Mesendoderm (in vitro differentiated cells): ENCODE measurements around the gene GLT6D1.

Experiments
- DNase-seq: peaks from one replicate; pipeline ENCODE4 v3.0.0; 2013
- H2AK5ac ChIP-seq: 2 replicates; pipeline ENCODE4 v1.6.1; 2013; ENCODE audit warnings: low read length, inconsistent platforms
- H2BK120ac ChIP-seq: 2 replicates; pipeline ENCODE4 v1.6.1; 2013; ENCODE audit warnings: low read depth, mild to moderate bottlenecking, low read length, moderate library complexity, mixed read lengths
- H2BK15ac ChIP-seq: replicated peaks from 2 replicates; pipeline ENCODE4 v1.6.1; 2013; ENCODE audit warnings: low read depth, mild to moderate bottlenecking, moderate library complexity
- H2BK5ac ChIP-seq: 2 replicates; pipeline ENCODE4 v1.6.1; 2013; ENCODE audit warnings: low read length, inconsistent platforms
- H3K18ac ChIP-seq: 2 replicates; pipeline ENCODE4 v1.6.1; 2013; ENCODE audit warnings: mild to moderate bottlenecking, low read length, mixed read lengths
- H3K23ac ChIP-seq: one replicate; pipeline ENCODE4 v1.6.1; 2013; ENCODE audit warnings: low read length
- H3K27ac ChIP-seq: 2 replicates; pipeline ENCODE4 v1.5.1; 2013; ENCODE audit warnings: low read depth, mild to moderate bottlenecking, inconsistent platforms, low read length, moderate library complexity
- H3K27me3 ChIP-seq: 2 replicates; pipeline ENCODE4 v1.6.1; 2013; ENCODE audit warnings: low read length, control low read depth, mild to moderate bottlenecking, inconsistent platforms; ENCODE audit not compliant: insufficient read depth, poor library complexity
- H3K36me3 ChIP-seq: 2 replicates; pipeline ENCODE4 v1.6.1; 2013; ENCODE audit warnings: low read length, inconsistent platforms; ENCODE audit not compliant: control insufficient read depth, insufficient read depth
- H3K4ac ChIP-seq: one replicate; pipeline ENCODE4 v1.6.1; 2013; ENCODE audit warnings: low read depth, mild to moderate bottlenecking, low read length, moderate library complexity
- H3K4me1 ChIP-seq: 2 replicates; pipeline ENCODE4 v1.6.1; 2013; ENCODE audit warnings: low read depth, low read length, inconsistent platforms; ENCODE audit not compliant: control insufficient read depth
- H3K4me2 ChIP-seq: 2 replicates; pipeline ENCODE4 v1.6.1; 2013; ENCODE audit warnings: low read length
- H3K4me3 ChIP-seq: 2 replicates; pipeline ENCODE4 v1.5.1; 2013; ENCODE audit warnings: mild to moderate bottlenecking, low read length
- H3K56ac ChIP-seq: one replicate; pipeline ENCODE4 v1.6.1; 2013; ENCODE audit warnings: low read length
- H3K79me1 ChIP-seq: 2 replicates; pipeline ENCODE4 v1.6.1; 2013; ENCODE audit warnings: low read length, inconsistent platforms
- H3K79me2 ChIP-seq: 2 replicates; pipeline ENCODE4 v1.6.1; 2013; ENCODE audit warnings: mild to moderate bottlenecking, low read length; ENCODE audit not compliant: control insufficient read depth, insufficient read depth
- H3K9ac ChIP-seq: 2 replicates; pipeline ENCODE4 v1.6.1; 2013; ENCODE audit warnings: low read length, inconsistent platforms
- H4K5ac ChIP-seq: one replicate; pipeline ENCODE4 v1.6.1; 2013; ENCODE audit warnings: low read length
- H4K8ac ChIP-seq: one replicate; pipeline ENCODE4 v1.6.1; 2013; ENCODE audit warnings: low read depth, mild to moderate bottlenecking, control low read depth, low read length, moderate library complexity
- WGBS: extraction: QIAGEN DNeasy Blood & Tissue Kit; methylation state at CpG from one replicate; pipeline ENCODE4 v1.1.7; 2013; ENCODE audit warnings: low lambda C conversion rate, missing lambda C conversion rate; ENCODE audit not compliant: insufficient coverage; ENCODE audit errors: extremely low coverage; 5-methylcytosine and 5-hydroxymethylcytosine counted together

The GLT6D1 gene

DNA sequence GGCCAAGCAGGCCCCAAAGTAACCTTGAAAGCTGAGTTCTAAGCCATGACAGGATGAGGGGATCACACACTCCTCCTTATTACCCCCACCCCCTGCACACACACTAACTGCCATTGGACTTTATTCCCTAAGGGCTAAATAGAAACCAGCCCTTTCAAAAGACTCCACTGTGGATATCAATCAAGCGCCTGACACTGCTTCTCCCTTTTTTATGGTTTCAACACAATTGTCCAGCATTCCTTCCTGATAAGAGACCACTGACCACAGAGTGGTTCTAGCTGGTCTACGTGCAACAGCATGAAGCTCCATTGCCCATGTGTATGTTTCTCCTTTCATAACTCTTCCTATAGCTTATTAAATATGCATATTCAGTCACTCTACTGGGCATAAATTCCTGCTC, 43.1 kb downstream of the GLT6D1 start:
- DNase-seq: no peak
- no CpG with 5 or more reads among the region's 2 CpGs for WGBS

DNA sequence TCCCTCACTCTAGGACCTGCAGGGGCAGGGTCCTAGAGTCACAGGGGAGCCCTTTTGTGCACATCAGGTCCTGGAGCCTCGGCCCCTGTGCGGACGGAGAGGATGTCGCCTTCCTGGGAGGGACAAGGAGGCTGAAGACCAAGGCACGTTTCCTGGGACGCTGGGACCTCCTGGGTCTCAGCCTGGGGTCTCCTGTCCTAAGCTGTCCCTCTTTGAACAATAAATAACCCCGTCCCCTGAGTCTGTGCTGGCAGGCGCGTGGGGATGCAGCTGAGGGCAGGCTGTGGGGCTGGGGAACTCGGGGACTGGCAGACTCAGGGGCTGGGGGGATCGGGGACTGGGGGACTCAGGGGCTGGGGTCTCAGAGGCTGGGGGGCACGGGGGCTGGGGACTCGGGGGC, 46.7 kb downstream of the GLT6D1 start:
- H3K4ac ChIP-seq: no peak overlapping the region
- H3K4me2 ChIP-seq: no peak overlapping the region
- no peak overlapping the region for H2BK15ac ChIP-seq
- H3K4me3 ChIP-seq: no peak overlapping the region
- H4K5ac ChIP-seq: no peak overlapping the region
- H3K27me3 ChIP-seq: no peaks in the 10 kb centered on the region
- H3K36me3 ChIP-seq: no peaks in the 10 kb centered on the region
- WGBS: no CpG with 5 or more reads among the region's 13 CpGs
- no peak overlapping the region for H3K23ac ChIP-seq
- H2AK5ac ChIP-seq: no peak overlapping the region
- no peaks in the 10 kb centered on the region for H3K79me2 ChIP-seq
- H3K18ac ChIP-seq: no peak overlapping the region
- H3K79me1 ChIP-seq: no peaks in the 10 kb centered on the region
- H3K56ac ChIP-seq: no peak overlapping the region
- DNase-seq: no peak
- H2BK5ac ChIP-seq: no peak overlapping the region
- no peak overlapping the region for H2BK120ac ChIP-seq
- no peaks in the 10 kb centered on the region for H3K4me1 ChIP-seq
- H3K27ac ChIP-seq: no peak overlapping the region
- H4K8ac ChIP-seq: no peak overlapping the region
- no peak overlapping the region for H3K9ac ChIP-seq

More for the DNA sequence above, 43.1 kb downstream of the GLT6D1 start:
- no peak overlapping the region for H4K5ac ChIP-seq
- H3K27ac ChIP-seq: no peak overlapping the region
- H3K36me3 ChIP-seq: no peaks in the 10 kb centered on the region
- H2AK5ac ChIP-seq: no peak overlapping the region
- H3K23ac ChIP-seq: no peak overlapping the region
- no peaks in the 10 kb centered on the region for H3K79me2 ChIP-seq
- no peak overlapping the region for H3K9ac ChIP-seq
- H3K4me3 ChIP-seq: no peak overlapping the region
- no peak overlapping the region for H3K56ac ChIP-seq
- H3K27me3 ChIP-seq: no peaks in the 10 kb centered on the region
- H2BK120ac ChIP-seq: no peak overlapping the region
- H3K4ac ChIP-seq: no peak overlapping the region
- no peaks in the 10 kb centered on the region for H3K79me1 ChIP-seq
- no peak overlapping the region for H3K4me2 ChIP-seq
- H2BK5ac ChIP-seq: no peak overlapping the region
- H2BK15ac ChIP-seq: no peak overlapping the region
- no peak overlapping the region for H3K18ac ChIP-seq
- H3K4me1 ChIP-seq: no peaks in the 10 kb centered on the region
- no peak overlapping the region for H4K8ac ChIP-seq

DNA sequence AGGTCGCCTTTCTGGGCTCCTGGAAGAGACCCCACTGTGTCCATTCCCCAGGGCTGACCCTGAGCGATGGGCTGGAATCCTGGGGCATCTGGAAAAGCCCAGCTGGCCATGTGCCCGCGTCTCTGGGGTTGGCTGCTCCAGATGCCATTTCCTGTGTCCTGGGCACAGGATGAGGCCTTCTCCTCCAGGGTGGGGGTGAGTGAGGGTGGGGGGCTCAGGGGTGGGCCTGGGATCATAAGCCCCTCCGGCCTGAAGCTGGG, 47.1 kb downstream of the GLT6D1 start:
- H2BK5ac ChIP-seq: no peak overlapping the region
- WGBS: no CpG with 5 or more reads among the region's 5 CpGs
- H3K4me2 ChIP-seq: no peak overlapping the region
- no peak overlapping the region for H3K18ac ChIP-seq
- no peak for DNase-seq
- no peaks in the 10 kb centered on the region for H3K79me1 ChIP-seq
- no peak overlapping the region for H4K8ac ChIP-seq
- H3K4me1 ChIP-seq: no peaks in the 10 kb centered on the region
- H3K27me3 ChIP-seq: no peaks in the 10 kb centered on the region
- H3K79me2 ChIP-seq: no peaks in the 10 kb centered on the region
- H2BK15ac ChIP-seq: no peak overlapping the region
- H3K9ac ChIP-seq: no peak overlapping the region
- H3K27ac ChIP-seq: no peak overlapping the region
- H3K56ac ChIP-seq: no peak overlapping the region
- H4K5ac ChIP-seq: no peak overlapping the region
- H3K23ac ChIP-seq: no peak overlapping the region
- no peaks in the 10 kb centered on the region for H3K36me3 ChIP-seq
- no peak overlapping the region for H3K4ac ChIP-seq
- no peak overlapping the region for H2AK5ac ChIP-seq
- no peak overlapping the region for H2BK120ac ChIP-seq
- H3K4me3 ChIP-seq: no peak overlapping the region

DNA sequence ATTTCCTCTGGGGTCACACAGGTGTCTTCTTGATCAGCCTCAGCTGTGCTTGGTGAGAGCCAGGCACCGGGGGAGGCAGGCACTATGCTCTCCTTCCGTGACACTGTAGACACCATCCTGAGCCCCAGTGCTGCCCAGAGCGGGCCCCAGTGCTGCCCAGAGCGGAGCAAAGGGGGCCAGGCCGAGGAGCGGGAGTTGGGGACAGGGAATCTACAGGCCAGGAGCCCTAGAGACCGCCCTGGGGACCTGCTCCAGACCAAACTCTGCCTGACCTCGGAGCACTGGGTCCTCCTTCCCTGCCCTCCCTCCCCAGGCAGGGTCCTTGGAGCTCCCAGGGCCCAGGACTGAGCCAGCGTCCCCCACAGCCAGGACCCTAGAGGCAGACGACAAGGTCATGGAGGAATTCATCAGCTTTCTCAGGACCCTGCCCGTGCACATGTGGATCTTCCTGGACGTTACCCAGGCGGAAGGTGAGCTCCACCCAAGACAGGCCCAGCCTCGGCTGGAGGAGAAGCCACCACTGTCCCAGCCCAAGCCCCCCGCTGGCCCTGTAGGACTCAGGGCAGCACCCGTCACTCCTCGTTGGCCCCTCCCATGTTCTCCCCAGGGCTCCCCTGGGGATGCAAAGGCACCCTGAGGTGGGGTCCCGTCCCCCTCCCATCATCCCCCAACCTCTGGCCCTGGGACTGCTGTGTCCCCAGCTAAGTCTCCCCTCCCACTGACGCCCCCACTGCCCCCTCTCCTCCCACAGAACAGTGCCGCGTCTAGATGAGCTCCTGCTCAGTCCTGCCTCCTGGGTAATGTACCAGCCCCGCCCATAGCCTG, 47.6 kb downstream of the GLT6D1 start:
- no peak for DNase-seq
- no peak overlapping the region for H3K4me3 ChIP-seq
- no peak overlapping the region for H2AK5ac ChIP-seq
- H3K4me2 ChIP-seq: no peak overlapping the region
- no peak overlapping the region for H3K23ac ChIP-seq
- H2BK5ac ChIP-seq: no peak overlapping the region
- H3K4me1 ChIP-seq: no peaks in the 10 kb centered on the region
- H3K79me2 ChIP-seq: no peaks in the 10 kb centered on the region
- no peak overlapping the region for H3K9ac ChIP-seq
- no peak overlapping the region for H3K27ac ChIP-seq
- H3K36me3 ChIP-seq: no peaks in the 10 kb centered on the region
- H3K18ac ChIP-seq: no peak overlapping the region
- WGBS: no CpG with 5 or more reads among the region's 22 CpGs
- no peak overlapping the region for H3K4ac ChIP-seq
- H2BK120ac ChIP-seq: no peak overlapping the region
- H2BK15ac ChIP-seq: no peak overlapping the region
- no peaks in the 10 kb centered on the region for H3K27me3 ChIP-seq
- H3K56ac ChIP-seq: no peak overlapping the region
- no peak overlapping the region for H4K5ac ChIP-seq
- no peak overlapping the region for H4K8ac ChIP-seq
- H3K79me1 ChIP-seq: no peaks in the 10 kb centered on the region

DNA sequence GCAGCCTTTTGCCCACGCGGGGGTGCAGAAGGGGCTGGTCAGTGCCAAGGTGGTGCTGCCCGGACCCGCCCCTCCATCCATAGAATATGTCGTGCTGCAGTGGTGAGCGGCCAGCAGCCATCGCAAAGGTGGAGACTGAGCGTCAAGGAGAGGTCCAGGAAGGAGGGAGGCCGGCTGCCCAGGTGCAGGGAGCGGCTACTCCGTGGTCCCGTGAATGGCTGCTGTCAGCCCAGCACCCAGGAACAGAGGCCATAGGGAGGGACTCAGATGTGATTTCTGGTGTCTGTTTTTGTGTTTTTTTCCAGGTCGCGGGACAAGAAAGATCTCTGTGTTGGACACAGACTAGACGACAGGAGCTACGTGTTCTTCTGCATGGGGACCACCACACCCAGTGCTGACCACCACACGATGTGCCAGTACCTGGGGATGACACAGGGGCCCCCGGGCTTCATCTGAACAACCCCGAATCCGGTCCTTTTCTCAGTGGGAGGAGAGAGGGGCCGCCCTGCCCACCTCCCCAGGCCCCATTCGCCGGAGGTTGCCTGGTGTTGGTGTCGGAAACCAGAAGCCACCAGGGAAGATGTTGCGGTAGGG, 48.8 kb downstream of the GLT6D1 start:
- Histone ChIP-seq H3K9ac (no peak overlapping the region), H3K23ac (no peak overlapping the region), H3K4me3 (no peak overlapping the region), H3K4ac (no peak overlapping the region), H2BK5ac (no peak overlapping the region), H3K79me2 (no peaks in the 10 kb centered on the region), H2AK5ac (no peak overlapping the region), H3K27ac (no peak overlapping the region), H3K4me2 (no peak overlapping the region), H3K18ac (no peak overlapping the region), H4K8ac (no peak overlapping the region), H3K56ac (no peak overlapping the region), H2BK15ac (no peak overlapping the region), H4K5ac (no peak overlapping the region), H3K79me1 (no peaks in the 10 kb centered on the region), H2BK120ac (no peak overlapping the region), H3K27me3 (no peaks in the 10 kb centered on the region), H3K36me3 (no peaks in the 10 kb centered on the region), H3K4me1 (no peaks in the 10 kb centered on the region)
- no CpG with 5 or more reads among the region's 25 CpGs for WGBS
- no peak for DNase-seq
